ENCODE data around the gene COL4A2.
"Not testable (repeated sequence)": the region's sequence is repeated elsewhere in the genome, so short reads cannot be mapped to it uniquely, and the experiment has no call there.

The COL4A2 gene

DNA sequence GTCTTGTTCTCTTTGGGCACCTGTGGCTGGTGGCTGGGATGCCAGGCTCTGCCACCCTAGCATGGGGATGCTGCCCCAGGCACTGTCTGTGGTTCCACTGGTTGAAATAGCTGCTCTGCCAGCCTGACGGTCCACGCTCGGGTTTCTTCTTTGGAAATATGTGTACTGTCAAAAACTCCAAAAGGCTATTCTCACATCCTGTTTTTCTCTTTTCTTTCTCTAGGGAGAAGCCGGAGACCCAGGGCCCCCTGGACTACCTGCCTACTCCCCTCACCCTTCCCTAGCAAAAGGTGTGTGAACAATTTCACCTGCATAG lies 139.4 kb downstream of the COL4A2 start:
- Mint-ChIP-seq H3K27ac (no peak overlapping the region), H3K27me3 (peaks cover 83% of the 10 kb centered on the region), H3K36me3 (ENCODE audit: low read depth) (no peaks in the 10 kb centered on the region), H3K9me3 (no peaks in the 10 kb centered on the region), H3K4me3 (no peak overlapping the region), H3K4me1 (ENCODE audit: low read depth) (no peaks in the 10 kb centered on the region)
- no peak for DNase-seq

DNA sequence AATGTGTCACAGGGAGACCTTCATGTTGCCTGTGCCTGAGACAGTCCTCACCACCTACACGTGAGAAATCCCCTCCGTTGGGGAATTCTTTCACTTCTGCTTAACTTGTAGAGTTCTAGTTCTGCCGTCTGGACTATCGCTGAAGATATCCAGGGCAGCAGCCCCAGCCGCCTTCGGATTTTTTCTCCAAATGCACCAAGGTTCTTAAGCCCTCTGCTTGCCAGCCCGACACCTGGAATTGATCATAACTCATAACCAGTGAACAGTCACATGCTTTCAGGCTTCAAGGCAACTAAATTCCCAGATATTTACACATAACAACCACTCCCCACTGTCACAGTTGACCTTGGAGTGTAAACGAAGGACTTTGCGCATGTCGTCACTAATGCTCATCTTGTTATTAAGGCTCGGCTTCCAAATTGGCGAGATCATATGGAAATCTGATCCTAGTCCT lies 140.0 kb downstream of the COL4A2 start:
- Mint-ChIP-seq H3K36me3 (ENCODE audit: low read depth) (no peaks in the 10 kb centered on the region), H3K9me3 (no peaks in the 10 kb centered on the region), H3K27me3 (peaks cover 84% of the 10 kb centered on the region), H3K4me1 (ENCODE audit: low read depth) (no peaks in the 10 kb centered on the region), H3K27ac (no peak overlapping the region), H3K4me3 (no peak overlapping the region)
- DNase-seq = no peak

DNA sequence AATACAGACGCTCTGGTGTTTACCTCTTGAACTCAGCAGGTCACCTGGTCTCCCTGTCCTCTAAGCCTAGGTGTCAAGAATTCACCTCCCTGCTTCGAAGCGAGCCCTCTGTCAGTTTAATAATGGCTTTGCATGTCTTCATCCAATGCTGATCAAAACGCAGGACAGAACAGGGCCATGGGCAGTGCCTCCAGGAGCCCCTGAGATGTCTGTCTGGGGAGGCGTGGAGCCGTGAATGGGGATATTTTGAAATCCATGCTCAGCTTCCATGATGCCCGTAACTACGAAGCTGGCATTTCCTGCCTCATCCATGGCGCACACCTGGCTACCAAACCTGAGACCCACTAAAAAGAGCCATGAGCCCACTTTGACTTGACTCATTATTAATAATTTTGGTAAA lies 140.7 kb downstream of the COL4A2 start:
- Mint-ChIP-seq H3K27ac (no peak overlapping the region), H3K36me3 (ENCODE audit: low read depth) (no peaks in the 10 kb centered on the region), H3K9me3 (no peaks in the 10 kb centered on the region), H3K4me1 (ENCODE audit: low read depth) (no peaks in the 10 kb centered on the region), H3K27me3 (peaks cover 79% of the 10 kb centered on the region), H3K4me3 (no peak overlapping the region)
- no peak for DNase-seq

DNA sequence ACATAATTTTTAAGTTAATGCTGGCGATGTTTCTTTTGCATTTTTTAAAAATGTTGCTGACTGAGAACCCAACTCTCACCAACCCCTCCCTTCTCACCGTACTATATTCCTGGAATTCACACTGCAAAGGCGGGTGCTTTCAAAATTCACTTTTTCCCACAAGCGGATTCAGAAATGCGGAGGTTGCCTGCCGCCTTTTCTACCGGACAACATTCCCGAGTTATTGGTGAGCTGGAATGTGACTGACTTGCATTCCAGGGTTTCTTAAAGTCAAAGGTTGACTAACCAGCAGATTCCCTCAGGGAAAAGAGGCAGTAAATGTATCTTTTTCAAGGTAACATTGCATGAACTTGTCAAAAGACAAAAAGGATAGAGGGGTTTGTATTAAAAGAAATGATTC lies 141.1 kb downstream of the COL4A2 start:
- Mint-ChIP-seq H3K27ac (no peak overlapping the region), H3K9me3 (no peaks in the 10 kb centered on the region), H3K36me3 (ENCODE audit: low read depth) (no peaks in the 10 kb centered on the region), H3K4me1 (ENCODE audit: low read depth) (no peaks in the 10 kb centered on the region), H3K4me3 (no peak overlapping the region), H3K27me3 (peaks cover 77% of the 10 kb centered on the region)
- DNase-seq = no peak

DNA sequence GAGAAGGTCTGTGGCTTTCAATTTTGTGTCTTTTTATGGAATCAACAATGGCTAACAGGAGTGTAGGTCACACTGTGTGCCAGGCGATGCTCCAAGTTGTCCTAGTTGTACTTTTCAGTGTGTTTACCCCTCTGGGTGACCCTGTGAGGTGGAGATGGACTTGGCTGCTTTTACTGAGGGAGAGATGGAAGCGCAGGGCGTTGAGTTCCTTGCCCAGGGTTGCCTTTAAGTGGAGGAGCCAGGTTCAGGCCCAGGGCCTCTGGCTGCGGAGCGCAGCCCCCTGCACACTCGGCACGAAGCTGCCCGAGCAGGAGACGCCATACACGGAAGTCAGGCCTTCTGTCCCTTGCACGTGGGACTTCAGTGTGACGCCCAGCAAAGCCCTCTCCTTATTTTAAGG lies 141.6 kb downstream of the COL4A2 start:
- Mint-ChIP-seq H3K27me3 (peaks cover 73% of the 10 kb centered on the region), H3K9me3 (no peaks in the 10 kb centered on the region), H3K36me3 (ENCODE audit: low read depth) (no peaks in the 10 kb centered on the region), H3K4me3 (no peak overlapping the region), H3K27ac (no peak overlapping the region), H3K4me1 (ENCODE audit: low read depth) (no peaks in the 10 kb centered on the region)
- no peak for DNase-seq

DNA sequence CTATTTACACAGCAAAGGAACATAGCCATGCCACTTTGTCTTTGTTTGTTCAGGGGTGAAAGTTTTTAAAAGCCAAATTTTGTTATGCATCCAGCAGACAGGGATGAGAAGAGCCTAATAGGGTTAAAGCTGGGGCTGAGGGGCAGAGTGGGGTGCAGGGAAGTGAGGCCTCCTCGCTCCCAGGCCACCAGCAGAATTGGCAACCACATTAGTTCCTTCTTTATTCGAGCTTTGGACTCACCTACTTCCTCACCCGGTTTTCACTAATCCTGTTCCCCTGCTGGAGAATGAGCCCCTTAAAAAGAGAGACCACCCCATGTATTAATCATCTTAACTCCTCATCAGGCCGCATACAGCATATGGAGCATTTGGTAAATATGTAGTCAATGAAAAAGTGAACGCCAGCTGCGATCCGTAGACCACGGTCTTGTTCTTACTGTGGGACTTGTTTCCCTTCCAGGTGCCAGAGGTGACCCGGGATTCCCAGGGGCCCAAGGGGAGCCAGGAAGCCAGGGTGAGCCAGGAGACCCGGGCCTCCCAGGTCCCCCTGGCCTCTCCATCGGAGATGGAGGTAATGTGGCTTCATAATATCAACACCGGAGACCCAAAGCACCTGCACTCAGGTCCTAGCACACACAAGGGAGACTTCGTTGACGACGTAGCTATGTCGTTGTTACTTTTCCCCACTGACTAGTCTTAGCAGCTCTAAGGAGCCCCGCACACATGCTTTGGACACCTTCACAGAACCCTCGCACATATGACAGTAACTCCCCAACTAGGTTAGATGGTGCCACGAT lies 142.3 kb downstream of the COL4A2 start:
- no peak overlapping the region for H3K27ac Mint-ChIP-seq
- peaks cover 68% of the 10 kb centered on the region for H3K27me3 Mint-ChIP-seq
- no peak overlapping the region for H3K4me3 Mint-ChIP-seq
- H3K4me1 Mint-ChIP-seq (ENCODE audit: low read depth) = no peaks in the 10 kb centered on the region
- DNase-seq = no peak
- no peaks in the 10 kb centered on the region for H3K9me3 Mint-ChIP-seq
- no peaks in the 10 kb centered on the region for H3K36me3 Mint-ChIP-seq (ENCODE audit: low read depth)

DNA sequence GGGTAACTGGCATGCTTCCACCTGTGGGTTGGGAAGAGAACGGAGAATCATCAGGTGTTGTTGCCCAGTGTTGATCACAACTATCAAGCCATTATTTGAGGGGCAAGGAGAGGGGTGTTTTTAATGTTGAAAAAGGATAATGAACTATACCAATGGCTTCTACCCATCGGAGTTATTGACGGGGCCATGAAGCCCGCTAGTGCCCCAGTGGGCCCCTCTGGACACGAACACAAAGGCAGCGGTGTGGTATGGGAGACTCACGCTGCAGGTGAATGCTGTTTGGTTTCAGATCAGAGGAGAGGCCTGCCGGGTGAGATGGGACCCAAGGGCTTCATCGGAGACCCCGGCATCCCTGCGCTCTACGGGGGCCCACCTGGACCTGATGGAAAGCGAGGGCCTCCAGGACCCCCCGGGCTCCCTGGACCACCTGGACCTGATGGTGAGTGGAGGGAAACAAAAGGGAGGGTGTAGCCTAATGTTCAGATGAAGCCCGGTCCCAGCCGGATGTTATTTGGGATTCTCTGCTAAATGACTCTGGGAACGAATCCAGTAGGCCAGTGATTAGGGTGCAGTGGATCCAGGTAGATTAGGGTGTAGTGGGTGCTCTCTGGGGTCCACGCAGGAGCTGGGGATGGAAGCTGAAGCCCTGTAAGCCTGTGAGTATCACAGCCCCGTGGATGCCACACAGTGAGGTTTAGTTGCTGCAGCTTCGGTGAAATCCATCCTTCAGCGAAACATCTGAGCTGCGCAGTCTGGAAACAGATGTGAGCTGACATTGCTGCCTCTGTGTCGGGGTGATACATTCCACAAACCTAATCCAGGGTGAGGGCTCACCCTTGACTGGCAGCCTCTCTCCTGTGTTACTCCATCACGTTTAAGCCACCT lies 143.2 kb downstream of the COL4A2 start:
- H3K9me3 Mint-ChIP-seq = no peaks in the 10 kb centered on the region
- H3K4me1 Mint-ChIP-seq (ENCODE audit: low read depth) = no peaks in the 10 kb centered on the region
- H3K27ac Mint-ChIP-seq = no peak overlapping the region
- H3K36me3 Mint-ChIP-seq (ENCODE audit: low read depth) = no peaks in the 10 kb centered on the region
- DNase-seq = no peak
- no peak overlapping the region for H3K4me3 Mint-ChIP-seq
- peaks cover 69% of the 10 kb centered on the region for H3K27me3 Mint-ChIP-seq

DNA sequence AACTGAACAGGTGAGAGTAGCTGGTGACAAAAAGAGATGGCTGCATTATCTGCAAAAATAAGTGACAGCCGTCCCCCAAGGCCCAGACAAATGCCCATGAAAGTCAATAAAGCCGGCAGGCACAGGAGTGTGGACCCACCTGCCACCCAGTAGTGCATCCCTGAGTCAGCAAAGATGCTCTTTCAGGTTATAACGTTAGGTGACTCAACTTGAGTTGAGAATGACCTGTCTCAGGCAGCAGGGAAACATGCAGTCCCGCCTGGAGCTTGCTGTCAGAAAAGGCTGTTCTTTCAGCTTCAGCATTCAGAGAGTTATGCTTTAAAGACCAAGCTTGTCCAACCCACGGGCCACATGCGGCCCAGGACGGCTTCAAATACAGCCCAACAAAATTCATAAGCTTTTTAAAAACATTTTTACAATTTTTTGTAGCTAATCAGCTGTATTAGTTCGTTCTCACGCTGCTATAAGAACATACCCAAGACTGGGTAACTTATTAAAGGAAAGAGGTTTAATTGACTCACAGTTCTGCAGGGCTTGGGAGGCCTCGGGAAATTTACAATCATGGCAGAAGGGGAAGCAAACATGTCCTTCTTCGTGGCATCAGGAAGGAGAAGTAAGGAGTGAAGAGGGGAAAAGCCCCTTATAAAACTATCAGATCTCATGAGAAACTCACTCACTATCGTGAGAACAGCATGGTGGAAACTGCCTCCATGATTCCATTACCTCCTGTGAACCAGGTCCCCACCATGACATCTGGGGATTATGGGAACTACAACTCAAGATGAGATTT lies 144.1 kb downstream of the COL4A2 start:
- Mint-ChIP-seq H3K9me3 (no peaks in the 10 kb centered on the region), H3K4me3 (no peak overlapping the region), H3K36me3 (ENCODE audit: low read depth) (no peaks in the 10 kb centered on the region), H3K4me1 (ENCODE audit: low read depth) (peaks cover 2% of the 10 kb centered on the region), H3K27ac (no peak overlapping the region), H3K27me3 (peaks cover 68% of the 10 kb centered on the region)
- no peak for DNase-seq

DNA sequence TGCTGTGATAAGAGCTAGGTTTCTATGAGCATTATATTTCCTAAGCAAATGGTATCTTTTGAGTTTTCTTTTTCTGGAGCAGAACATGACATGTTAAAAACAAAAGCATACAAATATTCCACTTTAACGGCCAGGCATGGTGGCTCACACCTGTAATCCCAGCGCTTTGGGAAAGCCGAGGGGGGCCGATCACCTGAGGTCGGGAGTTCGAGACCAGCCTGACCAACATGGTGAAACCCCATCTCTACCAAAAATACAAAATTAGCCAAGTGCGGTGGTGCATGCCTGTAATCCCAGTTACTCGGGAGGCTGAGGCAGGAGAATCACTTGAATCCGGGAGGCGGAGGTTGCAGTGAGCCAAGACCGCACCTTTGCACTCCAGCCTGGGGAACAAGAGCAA lies 146.0 kb downstream of the COL4A2 start:
- H3K9me3 Mint-ChIP-seq, H3K4me3 Mint-ChIP-seq: not testable (repeated sequence)
- H3K27me3 Mint-ChIP-seq = peaks cover 62% of the 10 kb centered on the region

DNA sequence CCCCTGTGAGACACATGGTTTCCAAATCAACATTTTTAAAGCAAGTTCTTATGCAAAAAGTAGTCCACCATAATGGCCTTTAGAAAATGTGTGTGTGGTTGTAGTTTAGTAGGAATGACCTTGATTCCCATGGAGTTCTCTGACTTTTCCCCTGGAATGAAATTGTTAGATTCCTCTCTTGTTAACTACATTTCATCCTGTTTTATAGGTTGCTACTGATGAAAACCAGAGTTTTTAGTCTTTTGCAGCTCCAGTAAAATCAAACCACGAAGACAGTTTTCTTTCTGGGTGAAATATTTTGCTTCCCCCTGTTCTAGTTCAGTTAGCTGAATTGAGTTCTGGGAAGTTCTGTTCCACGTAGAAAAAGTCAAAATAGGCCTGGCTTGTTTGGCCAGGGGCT lies 146.7 kb downstream of the COL4A2 start:
- Mint-ChIP-seq H3K27me3 (peaks cover 61% of the 10 kb centered on the region), H3K4me3 (no peak overlapping the region), H3K4me1 (ENCODE audit: low read depth) (peaks cover 3% of the 10 kb centered on the region), H3K9me3 (no peaks in the 10 kb centered on the region), H3K36me3 (ENCODE audit: low read depth) (no peaks in the 10 kb centered on the region), H3K27ac (no peak overlapping the region)
- DNase-seq = no peak

More for the DNA sequence above, 146.0 kb downstream of the COL4A2 start:
- DNase-seq; H3K36me3 Mint-ChIP-seq (ENCODE audit: low read depth); H3K27ac Mint-ChIP-seq; H3K4me1 Mint-ChIP-seq (ENCODE audit: low read depth): not testable (repeated sequence)

DNA sequence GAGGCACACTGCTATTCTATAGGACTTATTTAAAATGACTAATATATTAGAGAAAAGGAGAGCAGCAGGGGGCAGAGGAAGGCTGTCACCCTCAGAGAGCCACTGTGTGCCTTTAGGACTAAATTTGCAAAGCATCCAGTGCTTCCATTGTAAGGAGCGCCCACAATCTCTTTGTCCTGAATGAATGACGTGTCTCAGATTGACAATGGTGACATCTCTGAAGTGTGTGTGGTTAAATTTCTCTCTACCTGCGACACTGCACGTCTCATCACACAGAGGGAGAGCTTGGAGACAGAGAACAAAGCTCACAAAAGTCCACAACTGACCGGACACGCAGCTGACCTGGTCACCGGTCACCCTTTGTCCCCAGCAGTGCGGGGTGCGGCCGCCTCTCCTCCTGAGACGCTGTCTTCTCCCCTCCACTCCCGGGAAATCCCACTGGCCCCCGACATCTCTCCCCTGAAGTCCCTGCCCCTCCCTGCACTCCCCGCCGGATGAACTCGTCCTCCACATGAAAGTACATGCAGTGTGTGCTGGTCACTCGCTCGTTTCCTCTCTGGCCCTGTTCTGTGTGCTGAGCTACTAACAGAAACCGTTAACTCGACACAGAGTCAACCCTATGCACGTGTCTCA lies 147.3 kb downstream of the COL4A2 start:
- Mint-ChIP-seq H3K9me3 (no peaks in the 10 kb centered on the region), H3K27ac (no peak overlapping the region), H3K4me1 (ENCODE audit: low read depth) (peaks cover 3% of the 10 kb centered on the region), H3K27me3 (peaks cover 56% of the 10 kb centered on the region), H3K36me3 (ENCODE audit: low read depth) (no peaks in the 10 kb centered on the region), H3K4me3 (no peak overlapping the region)
- no peak for DNase-seq

DNA sequence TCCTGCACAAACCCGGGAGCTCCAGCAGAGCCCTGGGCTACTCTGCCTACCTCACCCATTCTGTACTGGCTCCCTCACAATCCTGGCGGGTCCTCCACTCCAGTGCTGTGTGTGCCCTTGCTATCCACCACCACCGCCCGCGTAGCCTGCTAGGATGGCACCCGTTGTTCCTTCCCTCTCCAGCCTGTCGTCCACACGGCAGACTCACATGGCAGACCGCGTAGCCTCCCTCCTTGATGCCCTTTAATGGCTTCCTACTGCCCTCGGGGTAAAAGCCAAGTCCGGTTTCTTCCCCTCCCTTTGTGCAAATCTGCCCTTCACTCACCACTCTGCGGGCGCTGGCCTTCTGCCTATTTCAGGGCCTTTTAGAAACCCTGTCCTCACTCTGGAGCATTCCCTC lies 147.9 kb downstream of the COL4A2 start:
- no peak for DNase-seq
- Mint-ChIP-seq H3K27ac (no peak overlapping the region), H3K4me1 (ENCODE audit: low read depth) (peaks cover 3% of the 10 kb centered on the region), H3K36me3 (ENCODE audit: low read depth) (no peaks in the 10 kb centered on the region), H3K9me3 (no peaks in the 10 kb centered on the region), H3K27me3 (peaks cover 50% of the 10 kb centered on the region), H3K4me3 (no peak overlapping the region)

DNA sequence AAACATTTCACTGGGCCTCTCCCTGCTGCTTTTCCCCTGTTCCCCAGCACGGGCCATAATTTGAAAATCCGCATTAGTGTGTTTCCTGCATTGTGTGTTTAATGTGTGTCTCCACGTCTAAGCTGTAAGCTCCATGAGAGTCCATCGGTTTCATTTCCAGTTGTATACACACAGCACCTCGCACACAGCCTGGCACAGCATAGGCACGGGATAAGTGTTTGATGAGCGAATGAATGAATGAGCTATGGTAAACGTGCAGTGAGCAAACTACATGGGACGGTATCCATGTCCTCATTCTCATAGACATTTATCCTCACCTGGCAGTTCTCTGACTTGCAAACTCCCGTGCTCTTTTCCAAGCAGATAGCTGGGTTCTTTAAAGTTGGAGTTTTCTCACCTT lies 148.4 kb downstream of the COL4A2 start:
- Mint-ChIP-seq H3K27ac (no peak overlapping the region), H3K27me3 (peaks cover 49% of the 10 kb centered on the region)

DNA sequence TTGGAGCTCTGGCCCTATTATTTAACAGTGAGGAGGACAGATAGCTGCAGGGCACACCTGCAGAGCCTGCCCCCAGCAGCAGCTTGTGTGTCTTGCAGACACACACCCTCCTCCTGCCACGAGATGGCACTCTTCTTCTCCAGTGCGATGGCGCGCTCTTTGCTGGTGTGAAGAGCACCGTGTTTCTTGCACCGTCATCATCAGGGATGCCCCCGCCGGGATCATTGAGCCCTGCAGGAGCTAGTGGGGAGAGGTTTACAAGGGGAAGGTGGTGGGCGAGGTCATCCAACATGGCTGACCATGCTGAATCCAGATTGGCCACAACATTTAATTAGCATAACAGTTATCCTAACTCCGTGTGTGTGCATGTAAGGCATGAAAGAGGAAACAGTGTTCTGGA lies 148.9 kb downstream of the COL4A2 start:
- H3K27me3 Mint-ChIP-seq = peaks cover 46% of the 10 kb centered on the region
- no peaks in the 10 kb centered on the region for H3K36me3 Mint-ChIP-seq (ENCODE audit: low read depth)
- peaks cover 3% of the 10 kb centered on the region for H3K4me1 Mint-ChIP-seq (ENCODE audit: low read depth)
- no peaks in the 10 kb centered on the region for H3K9me3 Mint-ChIP-seq
- no peak overlapping the region for H3K27ac Mint-ChIP-seq
- DNase-seq = peak; percentile 68
- H3K4me3 Mint-ChIP-seq = no peak overlapping the region

More for the DNA sequence above, 148.4 kb downstream of the COL4A2 start:
- H3K36me3 Mint-ChIP-seq (ENCODE audit: low read depth) = no peaks in the 10 kb centered on the region
- DNase-seq = no peak
- H3K4me1 Mint-ChIP-seq (ENCODE audit: low read depth) = peaks cover 3% of the 10 kb centered on the region
- no peak overlapping the region for H3K4me3 Mint-ChIP-seq
- no peaks in the 10 kb centered on the region for H3K9me3 Mint-ChIP-seq
